ENCODE measurements around the gene PSG5.
"Not testable (repeated sequence)": the region's sequence is repeated elsewhere in the genome, so short reads cannot be mapped to it uniquely, and the experiment has no call there.

The PSG5 gene

DNA sequence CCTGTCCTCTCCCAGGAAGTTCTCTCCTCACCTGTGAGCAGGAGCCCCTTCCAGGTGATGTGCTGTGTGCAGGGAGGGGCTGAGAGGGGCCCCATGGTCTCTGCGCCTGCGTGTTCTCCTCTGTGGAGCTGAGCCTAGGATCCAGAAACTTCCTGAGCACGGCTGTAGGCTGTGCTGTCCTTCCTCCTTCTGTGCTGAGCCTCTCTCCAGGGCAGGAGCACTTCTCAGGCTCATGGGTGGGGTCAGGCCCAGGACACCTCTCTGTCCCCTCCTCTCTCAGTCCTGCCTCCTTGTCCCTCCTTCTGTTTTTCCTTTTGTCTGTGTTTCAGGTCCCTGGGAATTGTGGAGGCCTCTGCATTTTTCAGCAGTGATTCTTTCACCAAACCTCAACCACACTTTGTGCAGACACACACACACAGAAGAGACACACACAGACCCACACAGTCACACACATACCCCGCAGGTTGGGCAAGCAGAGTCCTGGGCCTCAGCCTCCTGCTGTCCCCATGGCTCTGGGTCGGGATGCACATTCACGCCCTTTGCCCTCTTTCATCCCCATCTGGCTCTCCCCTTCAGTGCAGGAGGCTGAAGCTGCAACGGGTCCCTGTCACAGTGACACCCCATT lies at the start of gene PSG5:
Gene PSG5, minus strand, starts transcription at position 226 of the 625 bp plus-strand sequence. Its CDS starts 131 bp downstream, at position 95.
- ATAC-seq, result not testable (repeated sequence)

DNA sequence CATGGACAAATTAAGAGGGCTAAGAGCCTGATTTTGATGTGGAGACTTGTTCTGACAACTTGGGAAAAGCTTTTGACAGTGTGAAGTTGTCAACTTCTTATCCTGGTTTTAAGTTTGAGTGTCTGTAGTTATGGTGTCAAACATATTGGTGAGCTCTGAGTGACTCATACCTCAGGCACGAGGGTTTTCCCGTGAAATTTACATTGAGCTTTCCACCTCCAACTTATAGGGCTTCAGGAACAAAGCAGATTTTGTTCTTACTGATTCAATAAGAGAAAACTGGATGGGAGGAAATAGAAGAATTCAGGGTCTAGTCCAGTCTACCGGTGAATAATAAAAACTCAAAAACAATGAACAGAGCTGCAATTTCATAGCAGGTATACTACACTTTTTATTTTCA lies 49.4 kb upstream of the PSG5 start:
- not testable (repeated sequence) for ATAC-seq

DNA sequence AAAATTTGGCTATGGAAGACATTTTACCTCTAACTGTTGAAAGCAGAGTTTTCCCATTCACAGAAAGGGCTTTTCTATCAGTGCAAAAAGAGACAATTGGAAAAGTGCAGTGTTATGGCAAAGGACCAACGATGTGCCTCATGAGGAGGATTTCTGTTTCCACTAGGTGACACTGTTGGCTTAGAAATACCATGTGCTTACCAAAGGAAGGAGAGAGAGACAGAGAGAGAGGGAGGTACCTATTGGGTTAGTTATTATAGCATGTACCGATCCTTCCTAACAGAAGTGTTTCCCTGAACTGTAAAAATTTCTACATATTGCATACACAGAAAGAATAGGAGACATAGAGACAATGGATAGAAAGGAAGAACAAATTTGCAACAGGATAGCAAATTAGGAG lies 43.0 kb upstream of the PSG5 start:
- ATAC-seq, result no peak
- TF ChIP-seq CSDC2 (CRISPR knock-in tag; IDR thresholded peaks at IDR 0.05) (no peak), TCF4 (CRISPR knock-in tag; IDR thresholded peaks at IDR 0.05; ENCODE audit: borderline replicate concordance) (no peak)
- TF ChIP-seq, protein P1, sequence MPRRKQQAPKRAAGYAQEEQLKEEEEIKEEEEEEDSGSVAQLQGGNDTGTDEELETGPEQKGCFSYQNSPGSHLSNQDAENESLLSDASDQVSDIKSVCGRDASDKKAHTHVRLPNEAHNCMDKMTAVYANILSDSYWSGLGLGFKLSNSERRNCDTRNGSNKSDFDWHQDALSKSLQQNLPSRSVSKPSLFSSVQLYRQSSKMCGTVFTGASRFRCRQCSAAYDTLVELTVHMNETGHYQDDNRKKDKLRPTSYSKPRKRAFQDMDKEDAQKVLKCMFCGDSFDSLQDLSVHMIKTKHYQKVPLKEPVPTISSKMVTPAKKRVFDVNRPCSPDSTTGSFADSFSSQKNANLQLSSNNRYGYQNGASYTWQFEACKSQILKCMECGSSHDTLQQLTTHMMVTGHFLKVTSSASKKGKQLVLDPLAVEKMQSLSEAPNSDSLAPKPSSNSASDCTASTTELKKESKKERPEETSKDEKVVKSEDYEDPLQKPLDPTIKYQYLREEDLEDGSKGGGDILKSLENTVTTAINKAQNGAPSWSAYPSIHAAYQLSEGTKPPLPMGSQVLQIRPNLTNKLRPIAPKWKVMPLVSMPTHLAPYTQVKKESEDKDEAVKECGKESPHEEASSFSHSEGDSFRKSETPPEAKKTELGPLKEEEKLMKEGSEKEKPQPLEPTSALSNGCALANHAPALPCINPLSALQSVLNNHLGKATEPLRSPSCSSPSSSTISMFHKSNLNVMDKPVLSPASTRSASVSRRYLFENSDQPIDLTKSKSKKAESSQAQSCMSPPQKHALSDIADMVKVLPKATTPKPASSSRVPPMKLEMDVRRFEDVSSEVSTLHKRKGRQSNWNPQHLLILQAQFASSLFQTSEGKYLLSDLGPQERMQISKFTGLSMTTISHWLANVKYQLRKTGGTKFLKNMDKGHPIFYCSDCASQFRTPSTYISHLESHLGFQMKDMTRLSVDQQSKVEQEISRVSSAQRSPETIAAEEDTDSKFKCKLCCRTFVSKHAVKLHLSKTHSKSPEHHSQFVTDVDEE (CRISPR knock-in tag; IDR thresholded peaks at IDR 0.05), result no peak

DNA sequence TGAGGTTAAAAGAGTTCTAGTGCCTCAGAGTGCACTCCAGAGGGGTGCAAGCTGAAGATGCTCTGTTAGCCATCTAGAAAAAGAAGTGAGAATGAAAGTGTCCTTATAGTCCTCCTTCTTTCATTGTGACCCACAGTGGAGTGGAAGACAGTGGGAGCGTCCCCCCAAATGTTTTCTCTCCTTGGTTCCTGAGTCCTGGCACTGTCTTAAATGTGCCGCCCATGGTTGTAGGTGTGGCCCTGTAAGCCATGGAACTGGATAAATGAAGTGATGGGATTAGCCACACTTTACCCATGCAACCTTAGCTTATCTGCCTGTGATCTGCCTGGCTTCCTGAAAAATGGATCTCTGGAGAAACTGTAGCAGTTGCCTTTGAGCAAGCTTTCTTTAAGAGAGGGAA lies 42.4 kb upstream of the PSG5 start:
- ATAC-seq, result not testable (repeated sequence)

DNA sequence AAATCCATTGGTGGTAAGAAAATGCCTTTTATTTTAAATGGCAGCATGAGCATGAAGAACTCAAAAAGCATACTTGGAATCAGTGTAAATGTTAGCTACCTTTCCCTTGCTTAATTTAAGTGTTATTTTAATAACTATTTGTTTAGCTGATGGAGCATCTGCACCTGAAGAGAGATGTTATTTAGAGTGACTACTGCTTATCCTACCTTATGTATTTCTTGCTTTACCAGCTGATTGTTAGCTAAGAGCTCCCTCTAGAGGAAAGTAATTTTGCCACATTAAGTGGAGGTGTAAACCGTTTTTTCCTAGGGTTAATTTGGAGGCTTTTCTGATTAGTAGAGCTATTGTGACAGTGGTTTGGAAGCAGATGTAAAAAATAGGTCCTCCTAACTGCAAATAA lies 40.6 kb upstream of the PSG5 start:
- not testable (repeated sequence) for ATAC-seq

DNA sequence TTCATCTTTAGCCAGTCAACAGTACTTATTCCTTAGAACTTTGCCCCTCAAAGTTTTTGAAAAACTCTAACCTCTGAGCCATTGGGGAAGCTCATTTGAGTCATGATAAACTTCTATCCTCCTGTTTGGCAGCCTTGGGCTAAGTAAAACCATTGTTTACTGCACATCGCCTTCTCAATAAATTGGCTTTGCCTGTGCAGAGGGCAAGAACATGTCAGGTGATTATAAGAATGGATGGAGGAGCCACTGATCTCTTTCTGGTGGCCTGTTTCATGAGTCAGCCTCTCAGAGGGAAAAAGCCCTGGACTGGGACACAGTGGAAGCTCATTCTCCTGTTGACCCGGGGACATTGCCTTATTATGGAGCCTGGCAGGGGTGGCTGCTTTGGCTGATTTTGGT lies 38.5 kb upstream of the PSG5 start:
- TF ChIP-seq, protein P2, sequence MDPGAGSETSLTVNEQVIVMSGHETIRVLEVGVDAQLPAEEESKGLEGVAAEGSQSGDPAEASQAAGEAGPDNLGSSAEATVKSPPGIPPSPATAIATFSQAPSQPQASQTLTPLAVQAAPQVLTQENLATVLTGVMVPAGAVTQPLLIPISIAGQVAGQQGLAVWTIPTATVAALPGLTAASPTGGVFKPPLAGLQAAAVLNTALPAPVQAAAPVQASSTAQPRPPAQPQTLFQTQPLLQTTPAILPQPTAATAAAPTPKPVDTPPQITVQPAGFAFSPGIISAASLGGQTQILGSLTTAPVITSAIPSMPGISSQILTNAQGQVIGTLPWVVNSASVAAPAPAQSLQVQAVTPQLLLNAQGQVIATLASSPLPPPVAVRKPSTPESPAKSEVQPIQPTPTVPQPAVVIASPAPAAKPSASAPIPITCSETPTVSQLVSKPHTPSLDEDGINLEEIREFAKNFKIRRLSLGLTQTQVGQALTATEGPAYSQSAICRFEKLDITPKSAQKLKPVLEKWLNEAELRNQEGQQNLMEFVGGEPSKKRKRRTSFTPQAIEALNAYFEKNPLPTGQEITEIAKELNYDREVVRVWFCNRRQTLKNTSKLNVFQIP (CRISPR knock-in tag; IDR thresholded peaks at IDR 0.05; ENCODE audit: borderline replicate concordance, low read depth), result no peak
- TF ChIP-seq ESRRG (CRISPR knock-in tag; IDR thresholded peaks at IDR 0.05) (no peak), ZFP3 (CRISPR knock-in tag; IDR thresholded peaks at IDR 0.05) (no peak), TOX (CRISPR knock-in tag; IDR thresholded peaks at IDR 0.05; ENCODE audit: borderline replicate concordance) (no peak), ZNF70 (CRISPR knock-in tag; IDR thresholded peaks at IDR 0.05) (no peak), ZC3H10 (CRISPR knock-in tag; IDR thresholded peaks at IDR 0.05) (no peak), ARNTL (CRISPR knock-in tag; IDR thresholded peaks at IDR 0.05; ENCODE audit: borderline replicate concordance, low read depth) (no peak), SNAI2 (CRISPR knock-in tag; IDR thresholded peaks at IDR 0.05) (no peak), ISL1 (CRISPR knock-in tag; IDR thresholded peaks at IDR 0.05) (no peak), ZFP30 (CRISPR knock-in tag; IDR thresholded peaks at IDR 0.05) (no peak), BACH2 (CRISPR knock-in tag; IDR thresholded peaks at IDR 0.05; ENCODE audit: borderline replicate concordance) (no peak), ZNF565 (CRISPR knock-in tag; conservative IDR thresholded peaks at IDR 0.05; ENCODE audit: low read depth) (no peak), PPARA (CRISPR knock-in tag; IDR thresholded peaks at IDR 0.05; ENCODE audit: borderline replicate concordance) (no peak)
- TF ChIP-seq, protein P3, sequence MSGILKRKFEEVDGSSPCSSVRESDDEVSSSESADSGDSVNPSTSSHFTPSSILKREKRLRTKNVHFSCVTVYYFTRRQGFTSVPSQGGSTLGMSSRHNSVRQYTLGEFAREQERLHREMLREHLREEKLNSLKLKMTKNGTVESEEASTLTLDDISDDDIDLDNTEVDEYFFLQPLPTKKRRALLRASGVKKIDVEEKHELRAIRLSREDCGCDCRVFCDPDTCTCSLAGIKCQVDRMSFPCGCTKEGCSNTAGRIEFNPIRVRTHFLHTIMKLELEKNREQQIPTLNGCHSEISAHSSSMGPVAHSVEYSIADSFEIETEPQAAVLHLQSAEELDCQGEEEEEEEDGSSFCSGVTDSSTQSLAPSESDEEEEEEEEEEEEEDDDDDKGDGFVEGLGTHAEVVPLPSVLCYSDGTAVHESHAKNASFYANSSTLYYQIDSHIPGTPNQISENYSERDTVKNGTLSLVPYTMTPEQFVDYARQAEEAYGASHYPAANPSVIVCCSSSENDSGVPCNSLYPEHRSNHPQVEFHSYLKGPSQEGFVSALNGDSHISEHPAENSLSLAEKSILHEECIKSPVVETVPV (CRISPR knock-in tag; IDR thresholded peaks at IDR 0.05), result no peak
- TF ChIP-seq, protein P4, sequence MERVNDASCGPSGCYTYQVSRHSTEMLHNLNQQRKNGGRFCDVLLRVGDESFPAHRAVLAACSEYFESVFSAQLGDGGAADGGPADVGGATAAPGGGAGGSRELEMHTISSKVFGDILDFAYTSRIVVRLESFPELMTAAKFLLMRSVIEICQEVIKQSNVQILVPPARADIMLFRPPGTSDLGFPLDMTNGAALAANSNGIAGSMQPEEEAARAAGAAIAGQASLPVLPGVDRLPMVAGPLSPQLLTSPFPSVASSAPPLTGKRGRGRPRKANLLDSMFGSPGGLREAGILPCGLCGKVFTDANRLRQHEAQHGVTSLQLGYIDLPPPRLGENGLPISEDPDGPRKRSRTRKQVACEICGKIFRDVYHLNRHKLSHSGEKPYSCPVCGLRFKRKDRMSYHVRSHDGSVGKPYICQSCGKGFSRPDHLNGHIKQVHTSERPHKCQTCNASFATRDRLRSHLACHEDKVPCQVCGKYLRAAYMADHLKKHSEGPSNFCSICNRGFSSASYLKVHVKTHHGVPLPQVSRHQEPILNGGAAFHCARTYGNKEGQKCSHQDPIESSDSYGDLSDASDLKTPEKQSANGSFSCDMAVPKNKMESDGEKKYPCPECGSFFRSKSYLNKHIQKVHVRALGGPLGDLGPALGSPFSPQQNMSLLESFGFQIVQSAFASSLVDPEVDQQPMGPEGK (CRISPR knock-in tag; IDR thresholded peaks at IDR 0.05; ENCODE audit: borderline replicate concordance), result no peak
- no peak for ATAC-seq

DNA sequence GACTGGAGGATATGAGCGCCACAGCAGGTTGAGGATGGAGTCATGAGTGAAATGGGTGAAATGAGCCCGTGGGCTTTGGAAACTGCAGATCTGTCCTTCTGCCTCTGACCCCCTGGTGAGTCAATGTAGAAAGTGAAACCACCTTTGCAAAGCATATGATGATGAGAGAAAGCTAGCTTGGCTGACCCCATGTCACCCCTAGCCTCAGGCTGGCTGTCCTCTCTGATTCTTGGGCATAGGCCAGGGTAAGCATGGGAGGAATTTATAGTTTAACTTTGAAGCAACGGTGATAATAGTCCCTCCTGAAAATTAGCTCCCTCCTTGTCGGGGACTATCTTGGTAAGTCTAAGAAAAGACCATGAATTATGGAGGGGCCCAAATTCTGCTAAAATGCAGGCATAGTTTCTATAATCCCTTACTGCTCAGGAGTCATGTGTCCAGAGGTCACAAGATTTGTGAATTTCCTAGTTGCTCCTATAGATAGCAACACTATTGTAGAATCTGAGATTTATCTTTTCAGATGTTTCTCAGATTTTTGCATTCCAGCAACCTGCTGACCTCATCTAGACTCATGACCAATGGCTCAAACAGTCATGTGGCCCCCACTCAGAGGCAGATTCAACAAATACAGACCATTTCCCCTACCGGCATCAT lies 38.0 kb upstream of the PSG5 start:
- not testable (repeated sequence) for ATAC-seq

DNA sequence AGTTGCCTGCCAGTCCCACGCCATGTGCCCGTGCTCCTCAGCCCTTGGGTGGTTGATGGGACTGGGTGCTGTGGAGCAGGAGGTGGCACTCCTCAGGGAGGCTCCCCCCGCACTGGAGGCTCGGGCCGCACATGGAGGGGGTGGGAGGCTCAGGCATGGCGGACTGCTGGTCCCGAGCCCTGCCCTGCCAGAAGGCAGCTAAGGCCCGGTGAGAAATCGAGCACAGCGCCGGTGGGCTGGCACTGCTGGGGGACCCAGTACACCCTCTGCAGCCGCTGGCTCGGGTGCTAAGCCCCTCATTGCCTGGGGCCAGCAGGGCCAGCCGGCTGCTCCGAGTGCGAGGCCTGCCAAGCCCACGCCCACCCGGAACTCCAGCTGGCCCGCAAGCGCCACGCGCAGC lies 35.6 kb upstream of the PSG5 start:
- not testable (repeated sequence) for ATAC-seq

DNA sequence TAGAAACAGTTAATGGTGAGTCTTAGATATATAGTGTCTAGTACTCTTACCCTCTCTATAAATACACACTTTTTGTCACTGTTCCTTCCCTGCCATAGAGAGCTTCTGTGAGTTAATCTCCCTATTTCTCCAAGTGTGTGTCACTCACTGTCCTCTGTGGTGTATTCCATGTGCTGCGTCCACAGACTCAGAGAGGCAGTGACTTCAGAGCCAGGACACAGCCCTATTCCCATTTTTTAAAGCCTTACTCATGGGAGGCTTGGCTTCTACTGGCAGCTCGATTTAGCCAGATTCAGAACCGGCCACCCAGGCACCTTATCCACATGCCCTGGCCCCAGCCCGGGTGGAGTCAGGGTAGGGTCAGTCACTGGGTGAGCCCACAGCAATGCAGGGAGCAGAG lies 32.8 kb upstream of the PSG5 start:
- ATAC-seq, result not testable (repeated sequence)

DNA sequence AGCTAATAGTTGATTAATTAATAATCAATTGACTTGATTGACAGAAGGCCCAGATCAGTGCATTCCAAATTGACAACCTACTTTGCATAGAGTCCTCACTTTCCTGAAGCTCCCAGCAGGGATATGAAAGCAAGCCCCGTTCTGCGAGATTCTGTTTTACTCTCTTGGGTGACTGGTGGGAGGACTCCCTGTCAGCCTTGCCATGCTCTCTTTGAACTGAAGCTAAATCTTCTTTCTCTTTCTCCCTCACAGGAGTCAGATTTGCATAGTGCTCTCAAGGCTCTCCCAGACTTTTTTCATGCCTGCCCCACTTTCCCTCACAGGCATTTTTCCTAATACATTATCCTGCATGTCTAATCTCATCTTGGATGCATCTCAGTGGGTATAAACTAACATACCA lies 29.5 kb upstream of the PSG5 start:
- ATAC-seq, result not testable (repeated sequence)

Measured in SK-N-SH treated with all-trans-retinoic acid at 6 μM for 48 hours (cell line).